Inflammatory macrophage (primary cell): ENCODE measurements around the gene EFCAB6.
"Not testable (repeated sequence)": the region's sequence is repeated elsewhere in the genome, so short reads cannot be mapped to it uniquely, and the experiment has no call there.

Experiments
- DNase-seq, 2 donors: peaks; one replicate each; pipeline ENCODE4 v3.0.0-alpha.2; 2020 to 2022

Gene EFCAB6

GRCh38 chr22:43698403-43698802 lies 113.7 kb downstream of the EFCAB6 start:
- no peak for DNase-seq

- no peak for DNase-seq
These were observed 114.2 kb downstream of the EFCAB6 start for GRCh38 chr22:43697894-43698293.

- DNase-seq, result no peak
These were observed 118.9 kb downstream of the EFCAB6 start for GRCh38 chr22:43693249-43693648.

GRCh38 chr22:43689356-43689755 lies 122.7 kb downstream of the EFCAB6 start:
- no peak for DNase-seq

GRCh38 chr22:43682851-43683250 lies 129.3 kb downstream of the EFCAB6 start:
- no peak for DNase-seq

GRCh38 chr22:43681731-43682360 lies 130.3 kb downstream of the EFCAB6 start:
- no peak for DNase-seq

GRCh38 chr22:43670513-43670912 lies 141.6 kb downstream of the EFCAB6 start:
- DNase-seq, result no peak

GRCh38 chr22:43669190-43669589 lies 142.9 kb downstream of the EFCAB6 start:
- no peak for DNase-seq

- DNase-seq, result no peak
These were observed 144.4 kb downstream of the EFCAB6 start for GRCh38 chr22:43667656-43668055.

GRCh38 chr22:43666457-43666856 lies 145.6 kb downstream of the EFCAB6 start:
- no peak for DNase-seq

GRCh38 chr22:43658823-43659222 lies 153.3 kb downstream of the EFCAB6 start:
- DNase-seq, result no peak

- DNase-seq, result not testable (repeated sequence)
These were observed 155.5 kb downstream of the EFCAB6 start for GRCh38 chr22:43656581-43656980.

GRCh38 chr22:43654271-43654670 lies 157.8 kb downstream of the EFCAB6 start:
- no peak for DNase-seq

GRCh38 chr22:43652845-43653244 lies 159.3 kb downstream of the EFCAB6 start:
- no peak for DNase-seq

- no peak for DNase-seq
These were observed 168.7 kb downstream of the EFCAB6 start for GRCh38 chr22:43643387-43643786.

GRCh38 chr22:43642319-43643206 lies 169.5 kb downstream of the EFCAB6 start:
- no peak for DNase-seq

GRCh38 chr22:43639228-43639948 lies 172.7 kb downstream of the EFCAB6 start:
- no peak for DNase-seq

- no peak for DNase-seq
These were observed 174.5 kb downstream of the EFCAB6 start for GRCh38 chr22:43637275-43638260.

GRCh38 chr22:43636086-43636485 lies 176.0 kb downstream of the EFCAB6 start:
- DNase-seq, result no peak

- DNase-seq, result no peak
These were observed 177.0 kb downstream of the EFCAB6 start for GRCh38 chr22:43635101-43635500.

- DNase-seq, result no peak
These were observed 177.8 kb downstream of the EFCAB6 start for GRCh38 chr22:43634316-43634715.

- DNase-seq, result no peak
These were observed 178.3 kb downstream of the EFCAB6 start for GRCh38 chr22:43633631-43634285.
